Measurements from ENCODE around the gene AMBP. TPM values are rescaled to one million over a fixed set of nuclear protein-coding genes. Genes with fewer than 3 reads are reported as not detected.

AMBP gene
- total and polyA plus RNA-seq, 2 of the 13 experiments (the other 11 are each of a cell fraction or from before 2014, with no cell fraction given): 1,510 to 2,580 TPM

DNA sequence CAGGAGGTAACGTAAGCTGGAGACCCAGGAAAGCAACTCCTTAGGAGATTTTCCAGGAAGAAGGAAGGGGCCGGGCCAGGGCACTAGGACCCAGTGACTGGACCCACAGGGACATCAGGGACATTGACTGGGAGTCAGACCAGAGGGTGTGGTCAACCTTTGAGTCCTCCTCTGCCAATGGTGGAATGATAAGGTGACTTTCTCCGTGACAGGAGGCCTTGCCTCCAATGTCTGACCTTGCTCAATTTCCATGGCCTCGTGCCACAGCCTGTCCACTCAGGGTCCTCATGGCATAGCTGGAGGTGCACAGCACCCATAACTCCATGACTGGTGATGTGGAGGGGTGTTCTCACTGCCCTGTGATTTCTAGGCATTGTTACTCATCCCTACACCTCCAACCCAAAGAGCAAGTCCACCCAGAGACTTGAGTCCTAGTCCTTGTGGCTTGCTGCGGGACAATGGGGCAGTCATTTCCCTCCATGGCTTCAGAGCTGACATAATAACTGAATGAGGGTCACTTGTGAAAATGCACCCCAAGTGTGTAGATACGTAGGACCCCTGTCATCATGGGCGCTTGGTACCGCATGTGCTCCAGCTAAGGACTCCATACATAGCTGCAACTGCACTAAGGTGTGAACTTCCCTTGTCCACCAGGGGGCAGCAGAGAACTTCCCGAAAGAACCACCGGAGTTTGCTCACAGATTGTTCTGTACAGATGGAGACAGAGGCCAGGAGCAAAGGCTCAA is 4.1 kb upstream of the AMBP start (continued):
- TF ChIP-seq, protein P1, sequence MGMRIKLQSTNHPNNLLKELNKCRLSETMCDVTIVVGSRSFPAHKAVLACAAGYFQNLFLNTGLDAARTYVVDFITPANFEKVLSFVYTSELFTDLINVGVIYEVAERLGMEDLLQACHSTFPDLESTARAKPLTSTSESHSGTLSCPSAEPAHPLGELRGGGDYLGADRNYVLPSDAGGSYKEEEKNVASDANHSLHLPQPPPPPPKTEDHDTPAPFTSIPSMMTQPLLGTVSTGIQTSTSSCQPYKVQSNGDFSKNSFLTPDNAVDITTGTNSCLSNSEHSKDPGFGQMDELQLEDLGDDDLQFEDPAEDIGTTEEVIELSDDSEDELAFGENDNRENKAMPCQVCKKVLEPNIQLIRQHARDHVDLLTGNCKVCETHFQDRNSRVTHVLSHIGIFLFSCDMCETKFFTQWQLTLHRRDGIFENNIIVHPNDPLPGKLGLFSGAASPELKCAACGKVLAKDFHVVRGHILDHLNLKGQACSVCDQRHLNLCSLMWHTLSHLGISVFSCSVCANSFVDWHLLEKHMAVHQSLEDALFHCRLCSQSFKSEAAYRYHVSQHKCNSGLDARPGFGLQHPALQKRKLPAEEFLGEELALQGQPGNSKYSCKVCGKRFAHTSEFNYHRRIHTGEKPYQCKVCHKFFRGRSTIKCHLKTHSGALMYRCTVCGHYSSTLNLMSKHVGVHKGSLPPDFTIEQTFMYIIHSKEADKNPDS (CRISPR knock-in tag; IDR thresholded peaks at IDR 0.05): peak; percentile 76; the same call in 1 of the 2 replicates
- TF ChIP-seq ZNF30 (CRISPR knock-in tag; IDR thresholded peaks at IDR 0.05) (no peak), ZFP90 (CRISPR knock-in tag; IDR thresholded peaks at IDR 0.05; ENCODE audit: borderline replicate concordance) (peak; percentile 14; the same call in 1 of the 2 replicates), ETV6 (CRISPR knock-in tag; conservative IDR thresholded peaks at IDR 0.05) (no peak), ZNF12 (CRISPR knock-in tag; IDR thresholded peaks at IDR 0.05) (no peak; the same call in 1 of the 2 replicates), ZNF589 (CRISPR knock-in tag; conservative IDR thresholded peaks at IDR 0.05) (no peak), FOXO1 (CRISPR knock-in tag; IDR thresholded peaks at IDR 0.05) (peak; percentile 52; the same call in 1 of the 2 replicates), ZNF350 (CRISPR knock-in tag; IDR thresholded peaks at IDR 0.05; ENCODE audit: borderline replicate concordance, low read depth) (peak; percentile 69; the same call in 1 of the 2 replicates), SRF (IDR thresholded peaks at IDR 0.05; ENCODE audit: low read depth, low read length) (peak; percentile 19; the same call in 1 of the 2 replicates), CENPT (CRISPR knock-in tag; IDR thresholded peaks at IDR 0.05; ENCODE audit: low read depth) (0 out of 2 replicates have a peak, but pooled peaks have one; percentile 25), SNAI1 (CRISPR knock-in tag; IDR thresholded peaks at IDR 0.05; ENCODE audit: borderline replicate concordance) (no peak), CCAR2 (optimal IDR thresholded peaks at IDR 0.05; ENCODE audit: low read depth, low read length) (no peak), ZFP37 (CRISPR knock-in tag; IDR thresholded peaks at IDR 0.05; ENCODE audit: borderline replicate concordance) (peak; percentile 40; the same call in 1 of the 2 replicates), CBX5 (CRISPR knock-in tag; IDR thresholded peaks at IDR 0.05; ENCODE audit: borderline replicate concordance) (peak; percentile 58; the same call in 1 of the 2 replicates), ZFP1 (CRISPR knock-in tag; IDR thresholded peaks at IDR 0.05) (peak; percentile 66; the same call in 1 of the 2 replicates), SP4 (CRISPR knock-in tag; IDR thresholded peaks at IDR 0.05) (peak; percentile 82), ZNF567 (CRISPR knock-in tag; IDR thresholded peaks at IDR 0.05; ENCODE audit: borderline replicate concordance) (peak; percentile 83; the same call in 1 of the 2 replicates)
- TF ChIP-seq, protein P2, sequence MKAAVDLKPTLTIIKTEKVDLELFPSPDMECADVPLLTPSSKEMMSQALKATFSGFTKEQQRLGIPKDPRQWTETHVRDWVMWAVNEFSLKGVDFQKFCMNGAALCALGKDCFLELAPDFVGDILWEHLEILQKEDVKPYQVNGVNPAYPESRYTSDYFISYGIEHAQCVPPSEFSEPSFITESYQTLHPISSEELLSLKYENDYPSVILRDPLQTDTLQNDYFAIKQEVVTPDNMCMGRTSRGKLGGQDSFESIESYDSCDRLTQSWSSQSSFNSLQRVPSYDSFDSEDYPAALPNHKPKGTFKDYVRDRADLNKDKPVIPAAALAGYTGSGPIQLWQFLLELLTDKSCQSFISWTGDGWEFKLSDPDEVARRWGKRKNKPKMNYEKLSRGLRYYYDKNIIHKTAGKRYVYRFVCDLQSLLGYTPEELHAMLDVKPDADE (CRISPR knock-in tag; IDR thresholded peaks at IDR 0.05): no peak
- TF ChIP-seq, protein P3, sequence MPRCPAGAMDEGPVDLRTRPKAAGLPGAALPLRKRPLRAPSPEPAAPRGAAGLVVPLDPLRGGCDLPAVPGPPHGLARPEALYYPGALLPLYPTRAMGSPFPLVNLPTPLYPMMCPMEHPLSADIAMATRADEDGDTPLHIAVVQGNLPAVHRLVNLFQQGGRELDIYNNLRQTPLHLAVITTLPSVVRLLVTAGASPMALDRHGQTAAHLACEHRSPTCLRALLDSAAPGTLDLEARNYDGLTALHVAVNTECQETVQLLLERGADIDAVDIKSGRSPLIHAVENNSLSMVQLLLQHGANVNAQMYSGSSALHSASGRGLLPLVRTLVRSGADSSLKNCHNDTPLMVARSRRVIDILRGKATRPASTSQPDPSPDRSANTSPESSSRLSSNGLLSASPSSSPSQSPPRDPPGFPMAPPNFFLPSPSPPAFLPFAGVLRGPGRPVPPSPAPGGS (CRISPR knock-in tag; IDR thresholded peaks at IDR 0.05): peak; percentile 57; the same call in 1 of the 2 replicates
- TF ChIP-seq, protein P4, sequence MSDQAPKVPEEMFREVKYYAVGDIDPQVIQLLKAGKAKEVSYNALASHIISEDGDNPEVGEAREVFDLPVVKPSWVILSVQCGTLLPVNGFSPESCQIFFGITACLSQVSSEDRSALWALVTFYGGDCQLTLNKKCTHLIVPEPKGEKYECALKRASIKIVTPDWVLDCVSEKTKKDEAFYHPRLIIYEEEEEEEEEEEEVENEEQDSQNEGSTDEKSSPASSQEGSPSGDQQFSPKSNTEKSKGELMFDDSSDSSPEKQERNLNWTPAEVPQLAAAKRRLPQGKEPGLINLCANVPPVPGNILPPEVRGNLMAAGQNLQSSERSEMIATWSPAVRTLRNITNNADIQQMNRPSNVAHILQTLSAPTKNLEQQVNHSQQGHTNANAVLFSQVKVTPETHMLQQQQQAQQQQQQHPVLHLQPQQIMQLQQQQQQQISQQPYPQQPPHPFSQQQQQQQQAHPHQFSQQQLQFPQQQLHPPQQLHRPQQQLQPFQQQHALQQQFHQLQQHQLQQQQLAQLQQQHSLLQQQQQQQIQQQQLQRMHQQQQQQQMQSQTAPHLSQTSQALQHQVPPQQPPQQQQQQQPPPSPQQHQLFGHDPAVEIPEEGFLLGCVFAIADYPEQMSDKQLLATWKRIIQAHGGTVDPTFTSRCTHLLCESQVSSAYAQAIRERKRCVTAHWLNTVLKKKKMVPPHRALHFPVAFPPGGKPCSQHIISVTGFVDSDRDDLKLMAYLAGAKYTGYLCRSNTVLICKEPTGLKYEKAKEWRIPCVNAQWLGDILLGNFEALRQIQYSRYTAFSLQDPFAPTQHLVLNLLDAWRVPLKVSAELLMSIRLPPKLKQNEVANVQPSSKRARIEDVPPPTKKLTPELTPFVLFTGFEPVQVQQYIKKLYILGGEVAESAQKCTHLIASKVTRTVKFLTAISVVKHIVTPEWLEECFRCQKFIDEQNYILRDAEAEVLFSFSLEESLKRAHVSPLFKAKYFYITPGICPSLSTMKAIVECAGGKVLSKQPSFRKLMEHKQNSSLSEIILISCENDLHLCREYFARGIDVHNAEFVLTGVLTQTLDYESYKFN (CRISPR knock-in tag; conservative IDR thresholded peaks at IDR 0.05): peak; percentile 75
